Testis (tissue), 2 donors: ENCODE data around the gene PAFAH1B1.
"Not testable (repeated sequence)": the region's sequence is repeated elsewhere in the genome, so short reads cannot be mapped to it uniquely, and the experiment has no call there.

Source experiments
- POLR2A ChIP-seq: fragments of 450-650 bp; IDR thresholded peaks from one replicate; pipeline ENCODE4 v1.6.1; 2017; ENCODE audit warnings: antibody characterized with exemption, mild to moderate bottlenecking, moderate library complexity
- TF ChIP-seq, protein P1 (sequence below), 3 experiments: fragments of 450-650 bp in 2 of 3; fragments of 200-600 bp in 1 of 3; sonication (generic) in 1 of 3; IDR thresholded peaks; one replicate each; pipeline ENCODE4 v1.5.1; 2016 to 2019; ENCODE audit warnings: antibody characterized with exemption in 3 of 3, mild to moderate bottlenecking in 2 of 3, moderate library complexity in 1 of 3

GRCh38 chr17:2548026-2548425, 45.4 kb upstream of the PAFAH1B1 start:
- TF ChIP-seq, protein P1, sequence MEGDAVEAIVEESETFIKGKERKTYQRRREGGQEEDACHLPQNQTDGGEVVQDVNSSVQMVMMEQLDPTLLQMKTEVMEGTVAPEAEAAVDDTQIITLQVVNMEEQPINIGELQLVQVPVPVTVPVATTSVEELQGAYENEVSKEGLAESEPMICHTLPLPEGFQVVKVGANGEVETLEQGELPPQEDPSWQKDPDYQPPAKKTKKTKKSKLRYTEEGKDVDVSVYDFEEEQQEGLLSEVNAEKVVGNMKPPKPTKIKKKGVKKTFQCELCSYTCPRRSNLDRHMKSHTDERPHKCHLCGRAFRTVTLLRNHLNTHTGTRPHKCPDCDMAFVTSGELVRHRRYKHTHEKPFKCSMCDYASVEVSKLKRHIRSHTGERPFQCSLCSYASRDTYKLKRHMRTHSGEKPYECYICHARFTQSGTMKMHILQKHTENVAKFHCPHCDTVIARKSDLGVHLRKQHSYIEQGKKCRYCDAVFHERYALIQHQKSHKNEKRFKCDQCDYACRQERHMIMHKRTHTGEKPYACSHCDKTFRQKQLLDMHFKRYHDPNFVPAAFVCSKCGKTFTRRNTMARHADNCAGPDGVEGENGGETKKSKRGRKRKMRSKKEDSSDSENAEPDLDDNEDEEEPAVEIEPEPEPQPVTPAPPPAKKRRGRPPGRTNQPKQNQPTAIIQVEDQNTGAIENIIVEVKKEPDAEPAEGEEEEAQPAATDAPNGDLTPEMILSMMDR (IDR thresholded peaks at IDR 0.05) = not testable (repeated sequence)
- not testable (repeated sequence) for TF ChIP-seq POLR2A
